SK-N-DZ (cell line): ENCODE measurements around the gene HLTF.

Source experiments
- DNase-seq: peaks from one replicate; pipeline ENCODE4 v3.0.0-alpha.2; 2015; ENCODE audit warnings: low spot score

HLTF gene

DNA sequence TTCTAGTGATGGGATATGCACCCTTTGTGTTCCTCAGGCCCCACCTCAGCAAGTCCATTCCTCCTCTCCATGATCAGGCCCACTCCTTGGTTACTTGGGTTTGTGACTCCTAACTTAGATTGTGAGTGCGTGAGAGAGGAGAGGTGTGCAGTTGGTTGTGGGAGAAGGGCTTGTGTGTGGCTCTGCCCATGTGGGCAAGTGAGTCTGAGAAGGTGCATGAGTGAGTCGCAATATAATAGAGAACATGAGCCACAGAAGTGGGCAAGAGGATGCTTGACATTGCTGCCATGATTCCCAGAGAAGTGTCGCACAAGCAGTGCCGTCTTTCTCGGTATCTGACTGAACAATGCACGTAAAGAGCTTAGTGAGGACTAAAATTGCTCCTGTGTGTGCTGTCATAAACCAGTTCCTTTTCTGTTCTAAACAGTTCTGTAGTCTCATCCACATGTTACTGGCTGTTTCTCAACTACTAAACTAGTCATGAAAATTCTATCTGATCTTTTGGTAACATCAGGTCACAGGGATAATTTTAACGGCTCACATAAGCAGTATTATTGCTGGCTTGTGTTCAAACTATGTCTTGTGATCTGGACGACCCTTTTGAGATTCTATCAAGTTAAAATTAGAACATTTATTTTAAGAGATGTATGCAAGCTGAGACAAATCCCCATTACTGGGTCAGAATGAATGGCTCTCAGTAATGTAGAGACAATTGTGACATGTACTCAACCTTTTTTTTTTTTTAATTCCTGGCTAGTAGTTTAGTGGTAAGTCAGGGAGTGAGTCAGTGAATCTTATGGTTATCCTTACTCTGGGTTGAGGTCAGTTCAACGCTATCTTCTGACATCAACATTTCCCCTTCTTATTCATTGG is 69.4 kb downstream of the HLTF start:
- DNase-seq: no peak

- no peak for DNase-seq
Measured at GRCh38 chr3:149016242-149016641, 70.1 kb downstream of the HLTF start.

DNA sequence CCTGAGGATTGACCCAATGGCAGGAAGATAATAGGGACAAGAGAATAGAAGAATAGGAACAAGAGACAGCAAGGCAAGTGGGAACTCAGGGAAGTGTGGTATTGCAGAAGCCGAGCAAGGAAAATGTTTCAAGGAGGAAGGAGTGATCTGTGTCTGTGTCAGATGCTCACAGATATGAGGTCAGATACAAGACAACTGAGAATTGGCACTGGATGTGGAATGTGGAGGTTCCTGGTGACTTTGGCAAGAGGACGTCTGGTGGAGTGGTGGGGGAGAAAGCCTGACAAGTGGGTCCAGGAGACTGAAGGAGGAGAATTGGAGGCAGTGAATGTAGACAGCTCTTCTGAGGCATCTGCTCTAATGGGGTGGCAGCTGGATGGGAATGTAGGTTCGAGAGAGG is 70.9 kb downstream of the HLTF start:
- no peak for DNase-seq

GRCh38 chr3:149013726-149014125 is 72.6 kb downstream of the HLTF start:
- DNase-seq: no peak

DNA sequence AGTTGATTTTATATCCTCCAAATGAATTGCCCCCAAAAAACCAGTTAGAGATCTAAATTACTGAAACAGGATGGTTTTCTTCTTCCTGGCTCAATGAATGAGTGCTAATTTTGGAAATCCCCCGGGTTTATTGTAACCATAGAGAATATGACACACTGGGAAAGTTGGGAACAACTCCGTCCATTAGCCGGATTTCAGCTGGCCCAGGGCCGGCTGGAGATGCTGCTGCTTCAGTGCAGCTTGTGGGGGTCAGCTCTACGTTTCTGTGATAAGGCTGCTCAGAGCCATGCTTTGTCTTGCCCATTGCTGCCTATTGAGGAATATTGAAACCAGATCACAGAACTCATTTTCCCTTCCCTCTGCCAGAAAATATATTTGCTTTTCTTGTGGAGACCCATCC is 74.7 kb downstream of the HLTF start:
- no peak for DNase-seq

GRCh38 chr3:149010966-149011365 is 75.4 kb downstream of the HLTF start:
- DNase-seq: no peak

DNA sequence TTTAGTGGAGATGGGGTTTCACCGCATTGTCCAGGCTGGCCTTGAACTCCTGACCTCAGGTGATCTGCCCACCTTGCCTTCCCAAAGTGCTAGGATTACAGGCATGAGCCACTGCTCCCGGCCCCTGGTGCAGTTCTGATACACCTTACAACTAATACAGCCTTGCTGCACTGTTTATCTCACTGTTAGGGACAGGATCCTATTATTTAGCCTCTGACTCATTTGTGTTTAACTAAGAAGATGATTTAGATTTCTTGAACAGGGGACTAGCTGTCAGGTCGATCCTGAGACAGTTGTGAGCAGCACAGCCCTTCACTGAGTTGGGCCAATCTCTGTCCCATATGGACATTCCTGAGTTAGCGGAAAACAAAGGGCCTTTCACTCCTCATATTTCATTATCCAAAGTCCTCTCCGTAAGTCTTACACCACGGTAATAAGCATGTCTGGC is 75.8 kb downstream of the HLTF start:
- no peak for DNase-seq

DNA sequence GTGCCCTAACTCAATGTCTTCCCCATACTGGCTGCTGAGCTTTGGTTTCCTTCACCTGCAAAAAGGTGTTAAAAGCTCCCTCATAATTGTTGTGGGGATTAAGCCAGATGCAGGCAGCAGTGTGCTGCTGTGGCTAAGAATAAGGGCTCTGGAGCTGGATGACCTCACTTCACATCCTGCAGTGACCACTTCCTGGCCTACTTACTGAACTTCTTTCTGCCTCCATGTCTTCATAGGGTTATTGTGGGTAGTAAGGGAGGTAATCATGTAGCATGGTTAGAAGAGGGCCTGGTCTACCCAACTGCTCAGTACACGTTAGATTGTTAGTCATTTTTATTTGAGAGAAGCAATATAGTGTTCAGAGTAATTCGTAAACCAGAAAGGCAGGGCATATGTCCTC is 76.6 kb downstream of the HLTF start:
- no peak for DNase-seq

GRCh38 chr3:149007567-149008257 is 78.6 kb downstream of the HLTF start:
- DNase-seq: no peak

GRCh38 chr3:149005416-149005815 is 80.9 kb downstream of the HLTF start:
- DNase-seq: no peak

DNA sequence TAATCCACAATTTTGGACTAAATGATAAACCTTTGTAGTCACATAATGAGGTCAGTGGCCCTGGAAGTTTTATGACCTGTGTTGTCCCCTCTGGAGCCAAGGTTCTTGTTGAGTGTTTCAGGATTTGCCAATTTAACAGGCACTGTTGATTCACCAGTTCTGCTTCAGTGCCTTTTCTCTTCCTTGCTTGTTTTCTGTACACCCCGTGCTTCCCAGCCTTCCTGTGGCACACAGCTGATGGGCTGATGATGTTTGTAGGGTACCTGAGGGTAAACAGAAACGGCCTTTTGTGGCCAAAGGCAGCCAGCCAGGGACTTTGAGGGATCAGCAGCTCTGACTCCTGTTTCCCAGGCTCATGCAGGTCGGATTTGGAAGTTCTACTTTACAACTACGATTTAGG is 81.7 kb downstream of the HLTF start:
- no peak for DNase-seq

- DNase-seq: no peak
Measured at GRCh38 chr3:149003653-149004305, 82.6 kb downstream of the HLTF start.

GRCh38 chr3:149001727-149002126 is 84.6 kb downstream of the HLTF start:
- DNase-seq: no peak

GRCh38 chr3:149000206-149000745 is 86.1 kb downstream of the HLTF start:
- DNase-seq: no peak

DNA sequence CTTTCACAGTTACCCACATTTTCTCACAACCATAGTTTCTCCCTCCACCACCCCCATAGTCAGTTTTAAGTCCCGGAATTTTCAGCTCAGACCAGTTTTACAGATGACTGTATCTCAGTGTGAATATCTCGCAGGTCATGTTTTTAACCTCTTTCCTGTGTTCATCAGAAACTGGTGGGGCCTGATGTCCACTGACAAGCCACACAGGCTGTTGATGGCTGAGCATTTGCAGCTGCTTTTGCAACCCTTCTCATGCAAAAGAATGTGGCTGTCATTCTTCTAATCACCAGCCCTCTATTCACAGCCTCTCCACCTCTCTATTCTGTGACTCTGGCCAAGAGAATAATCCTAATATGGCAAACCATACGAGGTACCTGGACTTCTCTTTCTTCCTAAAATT is 86.5 kb downstream of the HLTF start:
- no peak for DNase-seq

- no peak for DNase-seq
Measured at GRCh38 chr3:148998715-148999423, 87.5 kb downstream of the HLTF start.

GRCh38 chr3:148998297-148998696 is 88.0 kb downstream of the HLTF start:
- DNase-seq: no peak

GRCh38 chr3:148997623-148998022 is 88.7 kb downstream of the HLTF start:
- DNase-seq: no peak

- no peak for DNase-seq
Measured at GRCh38 chr3:148992635-148993255, 93.6 kb downstream of the HLTF start.

DNA sequence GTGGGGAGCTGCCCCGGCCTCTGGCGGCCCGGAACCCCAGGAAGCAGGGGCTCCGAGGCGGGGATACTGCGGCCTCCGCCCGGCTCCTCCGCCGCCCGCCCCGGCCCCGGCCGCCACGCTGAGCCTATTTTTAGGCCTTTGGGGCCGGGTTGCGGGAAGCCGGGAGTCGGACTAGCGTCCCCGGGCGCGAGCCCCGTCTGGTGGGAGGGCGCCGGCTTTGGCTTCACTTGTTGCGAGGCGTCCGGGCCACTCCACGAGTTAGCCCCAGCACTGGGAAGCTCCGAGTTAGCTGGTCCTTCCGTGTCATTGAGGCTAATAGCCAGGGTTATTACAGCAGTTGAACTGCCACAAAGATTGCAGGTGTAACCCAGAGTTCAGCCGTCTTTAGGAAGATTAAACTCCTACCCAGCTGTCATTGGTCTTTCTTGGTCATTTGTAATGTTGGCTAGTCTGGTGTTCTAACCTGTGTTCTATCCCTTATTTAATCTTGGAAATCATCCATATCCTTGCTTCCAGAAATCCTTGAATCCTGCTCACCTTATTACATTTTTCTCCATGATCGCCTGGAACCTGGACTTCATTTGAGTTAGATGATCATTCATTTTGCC is 94.2 kb downstream of the HLTF start:
- DNase-seq: peak; percentile 43
